Colon (tissue), 2 donors: ENCODE measurements around the gene LMLN.
"Not testable (repeated sequence)": the region's sequence is repeated elsewhere in the genome, so short reads cannot be mapped to it uniquely, and the experiment has no call there.

Experiments used
- FAIRE-seq: peaks from 2 replicates; lab custom pipeline; 2012; peaks lifted over from hg19 to GRCh38; lab: Jason Lieb, UNC
- donor health status: control.
- donor health status: control.

LMLN gene

GRCh38 chr3:197959891-197960693 lies at the start of gene LMLN:
Gene LMLN (plus strand): TSS chr3:197960217. CDS start chr3:197960246, 29 bp downstream.
- FAIRE-seq, result no peak

- FAIRE-seq, result no peak
Observed at GRCh38 chr3:197912741-197913476, 47.1 kb upstream of the LMLN start.

- FAIRE-seq, result no peak
Observed at GRCh38 chr3:197913641-197914380, 46.2 kb upstream of the LMLN start.

GRCh38 chr3:197921429-197922275 lies 38.4 kb upstream of the LMLN start:
- not testable (repeated sequence) for FAIRE-seq

- no peak for FAIRE-seq
Observed at GRCh38 chr3:197926418-197926817, 33.6 kb upstream of the LMLN start.

GRCh38 chr3:197927578-197927977 lies 32.4 kb upstream of the LMLN start:
- not testable (repeated sequence) for FAIRE-seq

- FAIRE-seq, result no peak
Observed at GRCh38 chr3:197936819-197937384, 23.1 kb upstream of the LMLN start.

- FAIRE-seq, result no peak
Observed at GRCh38 chr3:197940745-197941384, 19.2 kb upstream of the LMLN start.

- no peak for FAIRE-seq
Observed at GRCh38 chr3:197942956-197943556, 17.0 kb upstream of the LMLN start.

GRCh38 chr3:197949191-197949777 lies 10.7 kb upstream of the LMLN start:
- no peak for FAIRE-seq

- FAIRE-seq, result no peak
Observed at GRCh38 chr3:197949778-197950676, 10.0 kb upstream of the LMLN start, which contains the start of gene RPL35A. Gene RPL35A (plus strand): TSS chr3:197950190. CDS start chr3:197950968, 778 bp downstream.

- FAIRE-seq, result no peak
Observed at GRCh38 chr3:197950677-197951061, 9.3 kb upstream of the LMLN start.

GRCh38 chr3:197951392-197951990 lies 8.5 kb upstream of the LMLN start:
- no peak for FAIRE-seq

- no peak for FAIRE-seq
Observed at GRCh38 chr3:197952440-197952839, 7.6 kb upstream of the LMLN start.

- FAIRE-seq, result no peak
Observed at GRCh38 chr3:197953325-197953724, 6.7 kb upstream of the LMLN start.

GRCh38 chr3:197953881-197954280 lies 6.1 kb upstream of the LMLN start:
- no peak for FAIRE-seq

GRCh38 chr3:197955892-197956477 lies 4.0 kb upstream of the LMLN start:
- no peak for FAIRE-seq

- no peak for FAIRE-seq
Observed at GRCh38 chr3:197956626-197956988, 3.4 kb upstream of the LMLN start.
